HL-60 (cell line): ENCODE data around the gene APOBEC3B.
"Not testable (repeated sequence)": the region's sequence is repeated elsewhere in the genome, so short reads cannot be mapped to it uniquely, and the experiment has no call there.

Experiments
- CTCF ChIP-seq: IDR thresholded peaks from one replicate; pipeline ENCODE4 v1.5.1; 2011; ENCODE audit warnings: low read length, control low read depth, inconsistent platforms; ENCODE audit not compliant: insufficient read depth
- POLR2AphosphoS5 ChIP-seq: IDR thresholded peaks from 2 replicates; pipeline ENCODE4 v1.6.1; 2012; ENCODE audit warnings: low read depth
- REST ChIP-seq: IDR thresholded peaks from 2 replicates; pipeline ENCODE4 v1.6.1; 2012; ENCODE audit warnings: low read depth; ENCODE audit not compliant: insufficient replicate concordance

- not testable (repeated sequence) for TF ChIP-seq CTCF, REST, POLR2AphosphoS5
Measured at GRCh38 chr22:38945706-38946338, 36.3 kb upstream of the APOBEC3B start.
